PC-3 (cell line): ENCODE measurements around the gene IER3. TPM values are rescaled to one million over a fixed set of nuclear protein-coding genes. Genes with fewer than 3 reads are reported as not detected.

Experiments used
- ATAC-seq: fragments of 200-7000 bp; cut with Tn5 transposase; 2 replicates; pipeline ENCODE4 v1.9.1; 2020; ENCODE audit warnings: mild to moderate bottlenecking, moderate library complexity
- BruUV-seq: library from RNA; stranded (reverse); fragments of 400-500 nt; replicated peaks from 2 replicates; lab custom pipeline; 2021; lab: Mats Ljungman, UMichigan
- CTCF ChIA-PET: fragments of 300-600 bp; sonication (Branson Sonifier 250); formaldehyde crosslinking; loops from one replicate; lab custom pipeline; 2022; ENCODE audit warnings: antibody characterized with exemption; lab: Charles Lee
- POLR2A ChIA-PET: fragments of 300-600 bp; sonication (Branson Sonifier 250); formaldehyde crosslinking; loops from one replicate; lab custom pipeline; 2022; ENCODE audit warnings: antibody characterized with exemption; ENCODE audit not compliant: unreplicated experiment; lab: Charles Lee
- DNase-seq: peaks from one replicate; pipeline ENCODE4 v3.0.0-alpha.2; 2015
- H2AFZ ChIP-seq: fragments of 300-600 bp; sonication (generic); 2 replicates; pipeline ENCODE4 v1.6.0; 2016; ENCODE audit warnings: antibody characterized with exemption, low read length
- H3F3A ChIP-seq: fragments of 300-600 bp; sonication (generic); one replicate; pipeline ENCODE4 v1.6.0; 2017; ENCODE audit warnings: antibody characterized with exemption, low read length, control low read depth, mild to moderate bottlenecking; ENCODE audit not compliant: unreplicated experiment
- H3K27ac ChIP-seq: fragments of 300-600 bp; sonication (generic); 2 replicates; pipeline ENCODE4 v1.5.1; 2016; ENCODE audit warnings: mild to moderate bottlenecking, low read length
- H3K27me3 ChIP-seq: fragments of 300-600 bp; sonication (generic); 2 replicates; pipeline ENCODE4 v1.6.1; 2016; ENCODE audit warnings: low read length, mixed read lengths
- H3K36me3 ChIP-seq: fragments of 300-600 bp; sonication (generic); 2 replicates; pipeline ENCODE4 v1.6.1; 2016; ENCODE audit warnings: low read depth, mixed run types, low read length, mixed read lengths
- H3K4me1 ChIP-seq: fragments of 300-600 bp; sonication (generic); 2 replicates; pipeline ENCODE4 v1.5.1; 2016; ENCODE audit warnings: low read length; ENCODE audit not compliant: insufficient read depth
- H3K4me2 ChIP-seq: fragments of 300-600 bp; sonication (generic); 2 replicates; pipeline ENCODE4 v1.6.0; 2016; ENCODE audit warnings: low read length
- H3K4me3 ChIP-seq: fragments of 300-600 bp; sonication (generic); 2 replicates; pipeline ENCODE4 v1.5.1; 2016; ENCODE audit warnings: mild to moderate bottlenecking, low read length, mixed read lengths
- H3K79me2 ChIP-seq: fragments of 300-600 bp; sonication (generic); 2 replicates; pipeline ENCODE4 v1.6.1; 2017; ENCODE audit warnings: low read length, mixed read lengths
- H3K9ac ChIP-seq: fragments of 300-600 bp; sonication (generic); 2 replicates; pipeline ENCODE4 v1.6.0; 2016; ENCODE audit warnings: mild to moderate bottlenecking, low read length
- H3K9me2 ChIP-seq: fragments of 300-600 bp; sonication (generic); replicated peaks from 2 replicates; pipeline ENCODE4 v1.6.1; 2016; ENCODE audit warnings: mixed run types, low read length, mixed read lengths
- H3K9me3 ChIP-seq: fragments of 300-600 bp; sonication (generic); 2 replicates; pipeline ENCODE4 v1.6.1; 2016; ENCODE audit warnings: low read length, mixed read lengths
- H4K20me1 ChIP-seq: fragments of 300-600 bp; sonication (generic); 2 replicates; pipeline ENCODE4 v1.6.1; 2016; ENCODE audit warnings: low read length, mixed read lengths
- CTCF ChIP-seq: fragments of 300-600 bp; sonication (generic); conservative IDR thresholded peaks from 2 replicates; pipeline ENCODE4 v1.5.1; 2017; ENCODE audit warnings: antibody characterized with exemption, low read depth, mild to moderate bottlenecking, low read length
- EZH2 ChIP-seq: fragments of 300-600 bp; sonication (generic); IDR thresholded peaks from one replicate; pipeline ENCODE4 v1.6.1; 2017; ENCODE audit warnings: antibody characterized with exemption, mild to moderate bottlenecking, low read length; ENCODE audit not compliant: unreplicated experiment
- EZH2phosphoT487 ChIP-seq: fragments of 300-600 bp; sonication (generic); IDR thresholded peaks from 2 replicates; pipeline ENCODE4 v1.6.1; 2018; ENCODE audit warnings: mild to moderate bottlenecking, antibody characterized with exemption, low read length, borderline replicate concordance
- intact Hi-C: fragments of 100-400 bp; cut with micrococcal nuclease; formaldehyde crosslinking; loops from 2 replicates; pipeline ENCODE4 v1.9.0; 2023
- total RNA-seq: library from RNA; depleted of rRNA; stranded (reverse); fragments of >200 nt; gene quantifications from 2 replicates; pipeline ENCODE4 v1.2.3, GENCODE V29; 2014

The IER3 gene
- total RNA-seq, 1 experiment from 2014 or later = 1,173 TPM

GRCh38 chr6:30787954-30788353 lies 43.6 kb upstream of the IER3 start:
- ChIA-PET CTCF (interaction anchor here (0.6 kb wide), 1 partner anchor 26 kb away, joined by 5 read pairs; no protein-coding TSS in a partner anchor), POLR2A (no interaction called here)
- intact Hi-C loops = no loop called here

GRCh38 chr6:30782425-30783014 lies 38.2 kb upstream of the IER3 start:
- Histone ChIP-seq H3K27ac (peak overlapping the region; percentile 96), H3K27me3 (no peaks in the 10 kb centered on the region), H3K9me3 (no peaks in the 10 kb centered on the region), H3K4me2 (peak overlapping the region; percentile 76), H4K20me1 (no peaks in the 10 kb centered on the region), H3K9ac (peak overlapping the region; percentile 94), H3K36me3 (no peaks in the 10 kb centered on the region), H3K79me2 (0 out of 2 replicates have a peak, but pooled peaks cover 3% of the 10 kb centered on the region), H3K4me1 (peaks cover 50% of the 10 kb centered on the region), H3K9me2 (no peaks in the 10 kb centered on the region), H3F3A (peaks cover 20% of the 10 kb centered on the region), H3K4me3 (peak overlapping the region; percentile 43), H2AFZ (no peak overlapping the region)
- TF ChIP-seq EZH2phosphoT487 = no peak
- no peak for TF ChIP-seq CTCF
- TF ChIP-seq EZH2 = no peak
- peak; percentile 83 for ATAC-seq
- TSS peak; percentile 81 for BruUV-seq
- POLR2A ChIA-PET = interaction anchor here (0.7 to 2.1 kb wide), 7 partner anchors 13 to 43 kb away, joined by 3 to 40 read pairs (median 5); partner anchors contain the start of gene IER3
- DNase-seq = peak; percentile 95
- intact Hi-C loops = loop anchor here (1.0 kb wide), 4 partner anchors 13 to 38 kb away; no protein-coding TSS in a partner anchor
- CTCF ChIA-PET = interaction anchor here (0.7 to 1.7 kb wide), 6 partner anchors 28 to 52 kb away, joined by 3 to 8 read pairs (median 3); partner anchors contain the start of gene FLOT1

More at GRCh38 chr6:30787954-30788353, 43.6 kb upstream of the IER3 start:
- Histone ChIP-seq H3K27ac (0 out of 2 replicates have a peak overlapping the region, but pooled peaks have one; percentile 6), H3K4me1 (peaks cover 9% of the 10 kb centered on the region), H3K27me3 (no peaks in the 10 kb centered on the region), H2AFZ (no peak overlapping the region), H3F3A (peaks cover 4% of the 10 kb centered on the region), H3K9me2 (no peaks in the 10 kb centered on the region), H3K4me3 (no peak overlapping the region), H3K9ac (no peak overlapping the region), H3K4me2 (no peak overlapping the region), H3K79me2 (no peaks in the 10 kb centered on the region), H4K20me1 (no peaks in the 10 kb centered on the region), H3K9me3 (no peaks in the 10 kb centered on the region), H3K36me3 (no peaks in the 10 kb centered on the region)
- ATAC-seq (no peak), DNase-seq (peak; percentile 43)
- TF ChIP-seq EZH2phosphoT487 = no peak
- TF ChIP-seq CTCF = no peak
- no peak for TF ChIP-seq EZH2
- no TSS peak for BruUV-seq
